ENCODE results near the gene ZYX. TPM values are rescaled to one million over a fixed set of nuclear protein-coding genes. Genes with fewer than 3 reads are reported as not detected.

Gene ZYX
- total RNA-seq, 4 donors from 2014 or later = 46.3 to 73.0 (median 59.3) TPM

- DNase-seq (ENCODE audit: low spot score in 2 of 2) = no peak
- peak overlapping the region; percentile 38 for H3K27ac ChIP-seq
- WGBS = 51% methylated on average over 8 of the region's 8 CpGs
- peak overlapping the region; percentile 5 for H3K4me3 ChIP-seq
- H3K9me3 ChIP-seq = no peaks in the 10 kb centered on the region
- H3K36me3 ChIP-seq = no peaks in the 10 kb centered on the region
- H3K4me1 ChIP-seq = peaks cover 14% of the 10 kb centered on the region
- no peaks in the 10 kb centered on the region for H3K27me3 ChIP-seq
- no peak for TF ChIP-seq POLR2A (IDR thresholded peaks at IDR 0.05)
- no peak for TF ChIP-seq POLR2AphosphoS5 (IDR thresholded peaks at IDR 0.05)
- TF ChIP-seq EP300 (IDR thresholded peaks at IDR 0.05) = no peak
- TF ChIP-seq CTCF (IDR thresholded peaks at IDR 0.05) = no peak
Measured at GRCh38 chr7:143415742-143416397, 34.7 kb downstream of the ZYX start.

GRCh38 chr7:143416565-143417149, 35.5 kb downstream of the ZYX start:
- Histone ChIP-seq H3K9me3 (no peaks in the 10 kb centered on the region), H3K36me3 (no peaks in the 10 kb centered on the region), H3K4me3 (no peak overlapping the region), H3K4me1 (peaks cover 11% of the 10 kb centered on the region), H3K27me3 (no peaks in the 10 kb centered on the region), H3K27ac (peak overlapping the region; percentile 38)
- TF ChIP-seq EP300 (IDR thresholded peaks at IDR 0.05) (no peak), CTCF (IDR thresholded peaks at IDR 0.05) (peak; percentile 65 to 74), POLR2AphosphoS5 (IDR thresholded peaks at IDR 0.05) (no peak), POLR2A (IDR thresholded peaks at IDR 0.05) (no peak)
- WGBS = 8% methylated on average over 3 of the region's 3 CpGs
- no peak for DNase-seq (ENCODE audit: low spot score in 2 of 2)

- H3K4me1 ChIP-seq = peaks cover 11% of the 10 kb centered on the region
- no peaks in the 10 kb centered on the region for H3K36me3 ChIP-seq
- TF ChIP-seq POLR2A (IDR thresholded peaks at IDR 0.05) = no peak
- no peak for TF ChIP-seq POLR2AphosphoS5 (IDR thresholded peaks at IDR 0.05)
- TF ChIP-seq CTCF (IDR thresholded peaks at IDR 0.05) = no peak
- TF ChIP-seq EP300 (IDR thresholded peaks at IDR 0.05) = no peak
- no peaks in the 10 kb centered on the region for H3K9me3 ChIP-seq
- 67% methylated on average over 1 of the region's 1 CpG for WGBS
- H3K27me3 ChIP-seq = no peaks in the 10 kb centered on the region
- no peak overlapping the region for H3K4me3 ChIP-seq
- no peak overlapping the region for H3K27ac ChIP-seq
- no peak for DNase-seq (ENCODE audit: low spot score in 2 of 2)
Measured at GRCh38 chr7:143417734-143418383, 36.7 kb downstream of the ZYX start.

- H3K9me3 ChIP-seq = no peaks in the 10 kb centered on the region
- no peak for DNase-seq (ENCODE audit: low spot score in 2 of 2)
- H3K4me1 ChIP-seq = peaks cover 9% of the 10 kb centered on the region
- no peak overlapping the region for H3K27ac ChIP-seq
- no peaks in the 10 kb centered on the region for H3K36me3 ChIP-seq
- no peaks in the 10 kb centered on the region for H3K27me3 ChIP-seq
- WGBS = 79% methylated on average over 11 of the region's 11 CpGs
- H3K4me3 ChIP-seq = no peak overlapping the region
- no peak for TF ChIP-seq POLR2A (IDR thresholded peaks at IDR 0.05)
- TF ChIP-seq CTCF (IDR thresholded peaks at IDR 0.05) = no peak
- no peak for TF ChIP-seq EP300 (IDR thresholded peaks at IDR 0.05)
- TF ChIP-seq POLR2AphosphoS5 (IDR thresholded peaks at IDR 0.05) = no peak
Measured at GRCh38 chr7:143418681-143419458, 37.7 kb downstream of the ZYX start.

Data from suprapubic skin (tissue), 4 donors.